Germinal center (tissue), 1 donor: ENCODE measurements around the gene SGF29.
"Not testable (repeated sequence)": the region's sequence is repeated elsewhere in the genome, so short reads cannot be mapped to it uniquely, and the experiment has no call there.

Experiments
- DNase-seq: peaks from one replicate; pipeline ENCODE4 v3.0.0; 2012; ENCODE audit warnings: mixed read lengths, low spot score

SGF29 gene

GRCh38 chr16:28596115-28596630, 42.5 kb downstream of the SGF29 start:
- no peak for DNase-seq

GRCh38 chr16:28596840-28597691, 43.3 kb downstream of the SGF29 start, which contains the start of gene SULT1A2:
TSS of gene SULT1A2 (minus strand) at chr16:28597050. CDS start at chr16:28595930, 1,120 bp downstream.
- DNase-seq, result no peak

- peak; percentile 64 for DNase-seq
Observed at GRCh38 chr16:28597692-28598261, 44.1 kb downstream of the SGF29 start.

- not testable (repeated sequence) for DNase-seq
Observed at GRCh38 chr16:28599377-28600285, 45.9 kb downstream of the SGF29 start.

- not testable (repeated sequence) for DNase-seq
Observed at GRCh38 chr16:28600965-28601364, 47.2 kb downstream of the SGF29 start.

GRCh38 chr16:28601589-28601988, 47.9 kb downstream of the SGF29 start:
- DNase-seq, result not testable (repeated sequence)

GRCh38 chr16:28602062-28602461, 48.3 kb downstream of the SGF29 start:
- DNase-seq, result not testable (repeated sequence)

GRCh38 chr16:28602529-28602928, 48.8 kb downstream of the SGF29 start:
- no peak for DNase-seq

- no peak for DNase-seq
Observed at GRCh38 chr16:28603381-28604185, 49.9 kb downstream of the SGF29 start.

GRCh38 chr16:28604186-28604565, 50.5 kb downstream of the SGF29 start:
- DNase-seq, result no peak

GRCh38 chr16:28606291-28607115, 52.8 kb downstream of the SGF29 start:
- DNase-seq, result no peak

- no peak for DNase-seq
Observed at GRCh38 chr16:28607116-28607623, 53.5 kb downstream of the SGF29 start.

- not testable (repeated sequence) for DNase-seq
Observed at GRCh38 chr16:28607681-28608495, 54.2 kb downstream of the SGF29 start.

GRCh38 chr16:28608496-28608808, 54.7 kb downstream of the SGF29 start:
- DNase-seq, result not testable (repeated sequence)

GRCh38 chr16:28608867-28609596, 55.3 kb downstream of the SGF29 start:
- not testable (repeated sequence) for DNase-seq

- DNase-seq, result no peak
Observed at GRCh38 chr16:28609631-28610594, 56.2 kb downstream of the SGF29 start, which contains the start of gene SULT1A1. TSS of gene SULT1A1 (minus strand) at chr16:28610044. CDS start at chr16:28608855, 1,189 bp downstream.

- no peak for DNase-seq
Observed at GRCh38 chr16:28610595-28611191, 57.0 kb downstream of the SGF29 start.
